Measurements from ENCODE around the gene TNFRSF1A.

- TF ChIP-seq, protein P1, sequence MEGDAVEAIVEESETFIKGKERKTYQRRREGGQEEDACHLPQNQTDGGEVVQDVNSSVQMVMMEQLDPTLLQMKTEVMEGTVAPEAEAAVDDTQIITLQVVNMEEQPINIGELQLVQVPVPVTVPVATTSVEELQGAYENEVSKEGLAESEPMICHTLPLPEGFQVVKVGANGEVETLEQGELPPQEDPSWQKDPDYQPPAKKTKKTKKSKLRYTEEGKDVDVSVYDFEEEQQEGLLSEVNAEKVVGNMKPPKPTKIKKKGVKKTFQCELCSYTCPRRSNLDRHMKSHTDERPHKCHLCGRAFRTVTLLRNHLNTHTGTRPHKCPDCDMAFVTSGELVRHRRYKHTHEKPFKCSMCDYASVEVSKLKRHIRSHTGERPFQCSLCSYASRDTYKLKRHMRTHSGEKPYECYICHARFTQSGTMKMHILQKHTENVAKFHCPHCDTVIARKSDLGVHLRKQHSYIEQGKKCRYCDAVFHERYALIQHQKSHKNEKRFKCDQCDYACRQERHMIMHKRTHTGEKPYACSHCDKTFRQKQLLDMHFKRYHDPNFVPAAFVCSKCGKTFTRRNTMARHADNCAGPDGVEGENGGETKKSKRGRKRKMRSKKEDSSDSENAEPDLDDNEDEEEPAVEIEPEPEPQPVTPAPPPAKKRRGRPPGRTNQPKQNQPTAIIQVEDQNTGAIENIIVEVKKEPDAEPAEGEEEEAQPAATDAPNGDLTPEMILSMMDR (CRISPR knock-in tag; IDR thresholded peaks at IDR 0.05) = no peak
- no peak for TF ChIP-seq ZNF274 (CRISPR knock-in tag; IDR thresholded peaks at IDR 0.05)
- TF ChIP-seq ZNF292 (CRISPR knock-in tag; IDR thresholded peaks at IDR 0.05; ENCODE audit: borderline replicate concordance, low read depth) = no peak
- TF ChIP-seq ELF1 (CRISPR knock-in tag; IDR thresholded peaks at IDR 0.05) = no peak
- TF ChIP-seq, protein P2, sequence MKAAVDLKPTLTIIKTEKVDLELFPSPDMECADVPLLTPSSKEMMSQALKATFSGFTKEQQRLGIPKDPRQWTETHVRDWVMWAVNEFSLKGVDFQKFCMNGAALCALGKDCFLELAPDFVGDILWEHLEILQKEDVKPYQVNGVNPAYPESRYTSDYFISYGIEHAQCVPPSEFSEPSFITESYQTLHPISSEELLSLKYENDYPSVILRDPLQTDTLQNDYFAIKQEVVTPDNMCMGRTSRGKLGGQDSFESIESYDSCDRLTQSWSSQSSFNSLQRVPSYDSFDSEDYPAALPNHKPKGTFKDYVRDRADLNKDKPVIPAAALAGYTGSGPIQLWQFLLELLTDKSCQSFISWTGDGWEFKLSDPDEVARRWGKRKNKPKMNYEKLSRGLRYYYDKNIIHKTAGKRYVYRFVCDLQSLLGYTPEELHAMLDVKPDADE (CRISPR knock-in tag; IDR thresholded peaks at IDR 0.05) = no peak
- no peak for TF ChIP-seq CEBPB (IDR thresholded peaks at IDR 0.05; ENCODE audit: borderline replicate concordance, low read depth, low read length)
- TF ChIP-seq, protein P3, sequence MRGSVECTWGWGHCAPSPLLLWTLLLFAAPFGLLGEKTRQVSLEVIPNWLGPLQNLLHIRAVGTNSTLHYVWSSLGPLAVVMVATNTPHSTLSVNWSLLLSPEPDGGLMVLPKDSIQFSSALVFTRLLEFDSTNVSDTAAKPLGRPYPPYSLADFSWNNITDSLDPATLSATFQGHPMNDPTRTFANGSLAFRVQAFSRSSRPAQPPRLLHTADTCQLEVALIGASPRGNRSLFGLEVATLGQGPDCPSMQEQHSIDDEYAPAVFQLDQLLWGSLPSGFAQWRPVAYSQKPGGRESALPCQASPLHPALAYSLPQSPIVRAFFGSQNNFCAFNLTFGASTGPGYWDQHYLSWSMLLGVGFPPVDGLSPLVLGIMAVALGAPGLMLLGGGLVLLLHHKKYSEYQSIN (CRISPR knock-in tag; IDR thresholded peaks at IDR 0.05; ENCODE audit: borderline replicate concordance) = no peak
- TF ChIP-seq SUZ12 (IDR thresholded peaks at IDR 0.05; ENCODE audit: low read depth, low read length) = no peak
These were observed 18.2 kb upstream of the TNFRSF1A start for GRCh38 chr12:6360080-6360571.
